ENCODE data around the gene BOLL.
"Not testable (repeated sequence)": the region's sequence is repeated elsewhere in the genome, so short reads cannot be mapped to it uniquely, and the experiment has no call there.

The BOLL gene

DNA sequence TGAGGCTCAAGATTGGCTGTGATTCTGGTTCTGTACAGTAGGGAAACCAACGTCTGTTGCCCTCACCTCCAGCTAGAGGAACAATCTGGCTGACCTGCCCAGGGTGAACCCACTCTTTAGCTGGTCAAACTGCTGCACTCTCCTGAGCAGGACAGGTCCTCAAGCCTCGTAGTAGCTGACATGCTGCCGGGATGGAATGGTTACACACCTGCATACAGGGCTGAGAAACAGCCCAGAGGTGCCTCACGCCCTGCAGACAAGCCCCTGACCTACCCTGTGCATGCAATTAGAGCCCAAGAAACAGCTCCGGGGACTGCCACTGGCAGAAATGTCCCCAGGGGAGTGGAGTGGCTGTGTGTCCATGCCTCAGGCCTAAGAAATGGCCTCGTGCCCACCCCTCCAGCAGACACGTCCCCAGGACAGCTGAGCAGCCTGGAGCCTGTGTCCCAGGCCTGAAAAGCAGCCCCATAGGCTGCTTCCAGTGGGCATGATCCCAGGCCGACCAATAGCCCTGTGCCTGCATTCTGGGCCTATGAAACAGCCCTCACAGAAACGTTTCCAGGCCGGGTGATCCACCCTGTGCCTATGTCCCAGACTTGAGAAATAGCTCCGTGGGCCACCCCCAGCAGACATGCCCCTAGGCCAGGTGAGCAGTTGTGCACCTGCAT, 25.4 kb downstream of the BOLL start:
- Mint-ChIP-seq H3K4me1 (ENCODE audit: low read depth) (no peaks in the 10 kb centered on the region), H3K4me3 (no peak overlapping the region), H3K27me3 (peaks cover 10% of the 10 kb centered on the region), H3K36me3 (ENCODE audit: low read depth) (no peaks in the 10 kb centered on the region), H3K27ac (no peak overlapping the region), H3K9me3 (peaks cover 6% of the 10 kb centered on the region)

DNA sequence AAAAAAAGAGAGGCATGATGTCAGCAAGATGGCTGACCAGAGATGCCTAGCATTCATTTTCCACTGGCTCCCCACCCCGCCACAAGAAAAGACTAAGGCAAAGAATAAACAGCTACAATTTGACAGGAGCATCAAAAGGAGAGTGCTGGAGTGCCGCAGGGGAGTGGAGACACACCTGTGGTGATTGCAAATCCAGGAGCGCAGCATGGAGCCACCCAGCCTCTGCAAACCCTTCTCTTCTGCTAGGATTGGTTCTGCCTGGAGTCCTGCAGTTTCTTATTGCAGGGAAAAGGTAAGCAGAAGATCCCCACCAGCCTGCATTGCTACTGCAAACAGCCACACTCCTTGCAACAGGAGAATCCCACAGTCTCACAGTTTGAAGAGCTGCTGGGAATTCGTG, 26.1 kb downstream of the BOLL start:
- H3K27me3 Mint-ChIP-seq: peaks cover 10% of the 10 kb centered on the region
- no peak overlapping the region for H3K4me3 Mint-ChIP-seq
- H3K36me3 Mint-ChIP-seq (ENCODE audit: low read depth): no peaks in the 10 kb centered on the region
- H3K9me3 Mint-ChIP-seq: peaks cover 6% of the 10 kb centered on the region
- H3K4me1 Mint-ChIP-seq (ENCODE audit: low read depth): no peaks in the 10 kb centered on the region
- no peak overlapping the region for H3K27ac Mint-ChIP-seq

DNA sequence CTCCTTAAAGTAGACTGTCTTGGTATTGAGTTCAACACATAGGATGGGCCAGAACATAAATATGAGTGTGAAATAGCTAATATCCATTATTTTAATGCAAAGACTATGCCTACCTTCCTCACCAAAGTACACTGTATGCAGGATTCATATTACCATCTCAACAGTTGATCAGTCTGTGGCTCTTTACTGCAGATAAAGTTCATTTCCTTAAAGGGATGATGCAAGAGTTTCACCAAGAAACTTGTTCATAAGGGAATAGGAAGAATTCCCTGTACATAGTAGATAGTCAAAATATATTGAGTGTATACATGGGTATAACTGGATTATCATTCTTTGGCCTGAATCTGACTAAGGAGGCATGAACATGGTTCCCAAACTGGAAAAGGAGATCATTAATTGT, 44.9 kb downstream of the BOLL start:
- Mint-ChIP-seq H3K36me3 (ENCODE audit: low read depth) (no peaks in the 10 kb centered on the region), H3K4me3 (no peak overlapping the region), H3K4me1 (ENCODE audit: low read depth) (no peaks in the 10 kb centered on the region), H3K27me3 (peaks cover 20% of the 10 kb centered on the region), H3K27ac (no peak overlapping the region), H3K9me3 (no peaks in the 10 kb centered on the region)

DNA sequence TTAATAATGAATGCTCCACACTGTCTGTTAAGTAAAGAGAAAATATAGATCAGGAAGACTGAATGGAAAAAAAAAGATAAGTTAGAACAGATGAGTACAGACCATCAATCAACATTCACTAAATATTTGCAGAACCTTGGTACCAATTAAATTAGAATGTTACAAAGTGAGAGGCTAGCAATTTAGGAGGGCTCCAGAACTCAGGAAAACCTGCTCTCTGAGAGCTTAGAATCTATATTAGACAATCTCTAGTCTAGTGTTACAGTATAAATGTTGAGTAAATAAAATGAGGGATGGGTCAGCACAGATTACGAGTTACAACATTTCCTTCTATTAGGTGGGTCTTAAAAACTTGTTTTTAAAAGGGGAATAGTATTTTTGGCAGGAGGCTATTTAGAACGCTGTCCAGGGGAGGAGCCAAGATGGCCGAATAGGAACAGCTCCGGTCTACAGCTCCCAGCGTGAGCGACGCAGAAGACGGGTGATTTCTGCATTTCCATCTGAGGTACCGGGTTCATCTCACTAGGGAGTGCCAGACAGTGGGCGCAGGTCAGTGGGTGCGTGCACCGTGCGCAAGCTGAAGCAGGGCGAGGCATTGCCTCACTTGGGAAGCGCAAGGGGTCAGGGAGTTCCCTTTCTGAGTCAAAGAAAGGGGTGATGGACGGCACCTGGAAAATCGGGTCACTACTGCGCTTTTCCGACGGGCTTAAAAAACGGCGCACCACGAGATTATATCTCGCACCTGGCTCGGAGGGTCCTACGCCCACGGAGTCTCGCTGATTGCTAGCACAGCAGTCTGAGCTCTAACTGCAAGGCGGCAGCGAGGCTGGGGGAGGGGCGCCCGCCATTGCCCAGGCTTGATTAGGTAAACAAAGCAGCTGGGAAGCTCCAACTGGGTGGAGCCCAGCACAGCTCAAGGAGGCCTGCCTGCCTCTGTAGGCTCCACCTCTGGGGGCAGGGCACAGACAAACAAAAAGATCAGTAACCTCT, 56.3 kb downstream of the BOLL start:
- not testable (repeated sequence) for H3K27ac Mint-ChIP-seq; H3K4me1 Mint-ChIP-seq (ENCODE audit: low read depth); H3K4me3 Mint-ChIP-seq; H3K36me3 Mint-ChIP-seq (ENCODE audit: low read depth); H3K9me3 Mint-ChIP-seq; H3K27me3 Mint-ChIP-seq

DNA sequence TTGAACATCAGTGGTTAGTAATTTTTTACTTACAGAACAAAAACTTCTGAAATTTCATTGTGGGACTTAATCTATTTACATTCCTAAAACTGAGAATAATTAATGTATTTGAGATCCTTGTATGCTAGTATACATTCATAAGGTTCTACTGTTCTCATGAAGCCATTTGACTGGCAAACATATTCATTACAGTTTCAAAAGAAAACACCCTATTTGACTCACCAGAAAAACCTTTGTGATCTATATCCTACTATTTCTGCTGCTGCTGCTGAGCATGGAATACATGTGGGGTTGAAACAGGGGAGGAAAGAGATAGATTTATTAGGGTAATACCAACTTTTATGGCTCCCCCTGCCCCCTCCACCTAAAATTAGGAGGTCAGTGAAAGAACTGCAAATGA, 58.1 kb downstream of the BOLL start:
- peaks cover 7% of the 10 kb centered on the region for H3K9me3 Mint-ChIP-seq
- H3K27ac Mint-ChIP-seq: no peak overlapping the region
- H3K4me3 Mint-ChIP-seq: no peak overlapping the region
- H3K4me1 Mint-ChIP-seq (ENCODE audit: low read depth): no peaks in the 10 kb centered on the region
- peaks cover 7% of the 10 kb centered on the region for H3K36me3 Mint-ChIP-seq (ENCODE audit: low read depth)
- H3K27me3 Mint-ChIP-seq: no peaks in the 10 kb centered on the region

DNA sequence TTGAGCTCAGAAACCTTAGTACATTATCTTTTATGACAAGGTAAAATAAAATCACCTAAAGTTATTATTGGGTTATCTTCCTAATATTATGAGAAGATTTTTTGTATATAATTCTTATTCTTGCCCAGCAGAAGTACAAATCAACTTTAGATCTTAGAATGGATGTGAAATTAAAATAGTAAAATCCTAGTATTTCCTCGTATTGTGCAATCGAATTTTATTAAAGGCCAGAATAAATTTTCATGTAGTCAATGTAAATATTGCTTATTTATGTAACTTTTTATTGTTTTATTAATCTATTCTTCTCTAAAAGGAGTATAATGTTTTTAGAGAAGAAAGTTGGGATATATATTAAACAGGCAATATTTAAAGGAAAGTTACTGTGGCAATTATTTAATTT, 67.3 kb downstream of the BOLL start:
- Mint-ChIP-seq H3K27ac (no peak overlapping the region), H3K4me3 (no peak overlapping the region), H3K36me3 (ENCODE audit: low read depth) (peaks cover 29% of the 10 kb centered on the region), H3K4me1 (ENCODE audit: low read depth) (no peaks in the 10 kb centered on the region), H3K9me3 (no peaks in the 10 kb centered on the region), H3K27me3 (no peaks in the 10 kb centered on the region)

DNA sequence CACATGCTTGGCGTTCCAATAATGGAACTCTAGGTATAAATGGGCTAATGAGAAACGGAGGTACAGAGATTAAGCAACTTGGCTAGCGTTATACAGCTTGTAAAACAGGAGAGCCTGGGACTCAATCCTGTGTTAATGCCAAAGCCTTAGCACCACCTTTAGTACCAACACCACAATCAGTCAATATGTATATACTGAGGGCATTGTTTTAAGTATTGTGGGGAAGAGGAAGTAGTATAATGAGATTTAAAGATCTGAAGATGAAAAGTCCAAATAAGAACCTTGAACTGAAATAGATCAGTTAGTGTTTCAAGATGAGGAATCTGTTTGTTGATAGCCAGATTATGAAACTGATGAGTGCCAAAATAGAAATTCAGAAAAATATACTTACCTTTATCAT, 71.8 kb downstream of the BOLL start:
- peaks cover 32% of the 10 kb centered on the region for H3K4me1 Mint-ChIP-seq (ENCODE audit: low read depth)
- no peaks in the 10 kb centered on the region for H3K27me3 Mint-ChIP-seq
- H3K4me3 Mint-ChIP-seq: no peak overlapping the region
- peaks cover 64% of the 10 kb centered on the region for H3K36me3 Mint-ChIP-seq (ENCODE audit: low read depth)
- no peaks in the 10 kb centered on the region for H3K9me3 Mint-ChIP-seq
- H3K27ac Mint-ChIP-seq: no peak overlapping the region

DNA sequence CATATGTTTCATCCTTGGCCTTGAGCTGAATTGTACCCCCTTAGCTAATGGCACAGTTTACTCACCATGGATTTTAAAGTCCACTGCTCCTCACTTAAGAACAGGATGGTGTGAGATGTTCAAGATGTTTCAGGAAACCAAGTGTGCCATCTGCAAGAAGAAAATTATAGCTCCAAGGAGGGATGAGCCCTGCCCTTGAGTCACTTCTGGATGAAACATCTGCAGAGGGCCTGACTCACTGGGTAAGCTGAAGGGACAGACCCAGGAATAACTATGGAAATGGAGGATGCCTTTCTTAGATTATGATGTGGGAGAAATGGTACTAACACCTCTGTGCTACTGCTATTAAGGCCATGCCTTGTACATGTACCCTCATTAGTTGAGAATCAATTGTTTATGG, 73.5 kb downstream of the BOLL start:
- no peak overlapping the region for H3K27ac Mint-ChIP-seq
- no peak overlapping the region for H3K4me3 Mint-ChIP-seq
- peaks cover 69% of the 10 kb centered on the region for H3K36me3 Mint-ChIP-seq (ENCODE audit: low read depth)
- no peaks in the 10 kb centered on the region for H3K27me3 Mint-ChIP-seq
- H3K9me3 Mint-ChIP-seq: no peaks in the 10 kb centered on the region
- peaks cover 41% of the 10 kb centered on the region for H3K4me1 Mint-ChIP-seq (ENCODE audit: low read depth)

DNA sequence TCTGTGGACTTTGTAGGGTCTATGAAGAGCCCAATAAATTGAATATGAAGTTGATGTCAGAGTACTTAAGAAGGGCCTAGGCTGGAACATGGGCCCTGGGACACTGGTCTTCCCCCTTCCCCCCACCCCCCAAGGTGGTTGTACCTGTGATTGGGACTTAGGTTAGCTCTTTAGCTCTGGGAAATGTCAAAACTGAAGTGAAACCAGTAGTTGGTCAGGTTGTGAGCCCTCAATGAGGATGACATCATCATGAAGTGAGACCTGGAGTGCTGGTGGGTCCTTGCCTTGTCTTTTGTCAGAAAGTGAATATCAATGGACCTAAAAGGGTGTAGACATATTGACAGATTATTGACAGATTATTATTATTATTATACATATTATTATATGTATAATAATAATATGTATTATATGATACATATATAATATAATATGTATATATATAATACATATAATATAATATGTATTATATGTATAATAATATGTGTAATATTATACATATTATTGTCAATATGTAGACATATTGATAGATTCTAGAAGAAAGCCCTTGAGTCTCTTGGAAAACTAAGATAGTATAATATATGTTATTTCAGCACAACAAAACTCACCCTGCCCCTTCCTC, 74.6 kb downstream of the BOLL start:
- Mint-ChIP-seq H3K27ac (no peak overlapping the region), H3K27me3 (no peaks in the 10 kb centered on the region), H3K4me3 (peak overlapping the region; percentile 5), H3K9me3 (no peaks in the 10 kb centered on the region), H3K36me3 (ENCODE audit: low read depth) (peaks cover 72% of the 10 kb centered on the region), H3K4me1 (ENCODE audit: low read depth) (peaks cover 41% of the 10 kb centered on the region)

DNA sequence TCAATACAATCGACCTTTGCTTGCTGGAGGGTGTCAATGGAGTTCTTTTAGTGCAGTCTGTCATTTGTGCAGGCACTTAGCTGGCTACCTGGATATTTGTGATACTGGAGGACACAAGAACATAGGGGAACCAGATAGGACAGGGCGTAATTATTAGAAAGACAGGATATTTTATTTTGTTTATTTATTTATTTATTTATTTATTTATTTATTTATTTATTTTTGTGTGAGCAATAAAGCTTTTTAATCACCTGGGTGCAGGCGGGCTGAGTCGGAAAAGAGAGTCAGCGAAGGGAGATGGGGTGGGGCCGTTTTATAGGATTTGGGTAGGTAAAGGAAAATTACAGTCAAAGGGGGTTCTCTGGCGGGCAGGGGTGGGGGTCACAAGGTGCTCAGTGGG, 76.0 kb downstream of the BOLL start:
- not testable (repeated sequence) for H3K27me3 Mint-ChIP-seq, H3K9me3 Mint-ChIP-seq, H3K27ac Mint-ChIP-seq
- Mint-ChIP-seq H3K4me3 (peak overlapping the region; percentile 72), H3K4me1 (ENCODE audit: low read depth) (peaks cover 47% of the 10 kb centered on the region), H3K36me3 (ENCODE audit: low read depth) (peaks cover 65% of the 10 kb centered on the region)

DNA sequence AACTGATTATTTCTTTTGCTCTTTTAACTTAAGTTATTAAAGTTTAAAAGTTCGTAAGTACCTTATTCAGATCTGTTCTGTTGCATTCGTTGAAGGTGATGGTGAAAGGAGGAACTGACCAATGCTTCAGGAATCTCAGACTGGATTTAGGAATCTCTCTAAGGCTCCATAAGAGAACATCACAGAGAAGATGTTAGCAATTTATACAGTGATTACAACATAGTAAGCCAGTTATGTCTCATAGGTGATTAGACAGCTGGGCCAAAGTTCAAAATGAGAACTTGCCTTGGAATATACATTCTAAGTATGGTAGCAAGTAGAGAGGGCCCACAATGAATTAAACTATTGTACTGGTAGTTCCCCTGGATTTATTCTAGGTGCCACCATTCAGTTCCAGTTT, 76.8 kb downstream of the BOLL start:
- Mint-ChIP-seq H3K27ac (no peak overlapping the region), H3K4me3 (peak overlapping the region; percentile 72), H3K9me3 (no peaks in the 10 kb centered on the region), H3K27me3 (no peaks in the 10 kb centered on the region), H3K36me3 (ENCODE audit: low read depth) (peaks cover 60% of the 10 kb centered on the region), H3K4me1 (ENCODE audit: low read depth) (peaks cover 47% of the 10 kb centered on the region)

DNA sequence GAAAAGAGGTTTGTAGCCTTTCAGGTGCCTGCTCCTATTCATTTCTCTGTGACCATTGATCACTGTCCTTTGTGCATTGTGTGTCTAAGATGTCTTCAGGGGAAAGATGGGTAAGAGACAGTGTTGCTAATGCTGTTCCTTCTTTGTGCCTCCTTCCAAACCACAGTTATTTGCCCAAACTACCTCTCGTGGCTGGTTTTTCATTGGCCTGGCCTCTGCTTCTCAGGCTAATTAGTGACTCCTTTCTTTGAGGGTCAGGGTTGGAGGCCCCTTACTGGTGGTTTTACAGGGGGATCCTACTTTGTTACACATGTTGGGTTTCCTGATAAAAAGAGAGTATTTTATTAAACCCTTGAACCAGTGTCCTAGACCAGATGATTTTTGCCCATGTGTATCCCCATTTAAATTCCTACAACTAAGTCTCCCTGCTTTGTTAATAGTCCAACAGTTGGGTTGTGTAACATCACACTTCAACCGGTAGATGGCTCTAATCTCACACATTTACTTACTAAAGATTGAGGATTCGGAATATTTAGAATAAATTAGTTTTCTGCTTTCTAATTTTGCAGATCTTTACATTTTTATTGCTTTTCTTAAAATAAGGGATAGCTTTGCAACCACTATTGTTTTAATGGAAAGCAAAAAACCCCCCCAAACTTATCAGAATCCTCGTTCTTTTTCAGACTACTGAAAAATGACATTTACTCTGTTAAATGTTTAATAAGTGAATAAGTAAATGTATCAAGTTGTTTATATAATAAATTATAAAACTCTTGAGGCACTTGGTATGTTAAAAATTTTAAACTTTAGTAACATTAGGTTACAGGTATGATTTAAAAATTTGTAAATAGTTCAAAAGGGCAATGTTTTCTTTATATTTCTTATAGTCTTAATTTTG, 77.6 kb downstream of the BOLL start:
- Mint-ChIP-seq H3K27me3 (peaks cover 1% of the 10 kb centered on the region), H3K27ac (no peak overlapping the region), H3K9me3 (no peaks in the 10 kb centered on the region), H3K4me1 (ENCODE audit: low read depth) (peaks cover 47% of the 10 kb centered on the region), H3K4me3 (peak overlapping the region; percentile 88), H3K36me3 (ENCODE audit: low read depth) (peaks cover 53% of the 10 kb centered on the region)

DNA sequence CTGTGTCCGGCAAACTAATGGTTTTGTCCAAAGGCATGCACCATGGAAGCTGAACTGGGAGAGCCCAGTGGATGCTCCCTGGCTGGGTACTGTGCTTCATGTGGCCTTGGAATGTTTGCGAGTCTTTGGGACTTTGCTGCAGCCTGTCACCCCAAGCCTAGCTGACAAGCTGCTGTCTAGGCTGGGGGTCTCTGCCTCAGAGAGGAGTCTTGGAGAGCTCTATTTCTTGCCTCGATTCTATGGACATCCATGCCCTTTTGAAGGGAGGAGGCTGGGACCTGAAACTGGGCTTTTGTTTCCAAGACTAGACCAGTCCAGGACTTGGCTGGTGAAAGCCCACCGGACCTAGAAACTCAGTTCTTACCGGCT, 78.3 kb downstream of the BOLL start:
- Mint-ChIP-seq H3K4me3 (peak overlapping the region; percentile 88), H3K9me3 (no peaks in the 10 kb centered on the region), H3K4me1 (ENCODE audit: low read depth) (peaks cover 47% of the 10 kb centered on the region), H3K27me3 (peaks cover 3% of the 10 kb centered on the region), H3K27ac (no peak overlapping the region), H3K36me3 (ENCODE audit: low read depth) (peaks cover 45% of the 10 kb centered on the region)

DNA sequence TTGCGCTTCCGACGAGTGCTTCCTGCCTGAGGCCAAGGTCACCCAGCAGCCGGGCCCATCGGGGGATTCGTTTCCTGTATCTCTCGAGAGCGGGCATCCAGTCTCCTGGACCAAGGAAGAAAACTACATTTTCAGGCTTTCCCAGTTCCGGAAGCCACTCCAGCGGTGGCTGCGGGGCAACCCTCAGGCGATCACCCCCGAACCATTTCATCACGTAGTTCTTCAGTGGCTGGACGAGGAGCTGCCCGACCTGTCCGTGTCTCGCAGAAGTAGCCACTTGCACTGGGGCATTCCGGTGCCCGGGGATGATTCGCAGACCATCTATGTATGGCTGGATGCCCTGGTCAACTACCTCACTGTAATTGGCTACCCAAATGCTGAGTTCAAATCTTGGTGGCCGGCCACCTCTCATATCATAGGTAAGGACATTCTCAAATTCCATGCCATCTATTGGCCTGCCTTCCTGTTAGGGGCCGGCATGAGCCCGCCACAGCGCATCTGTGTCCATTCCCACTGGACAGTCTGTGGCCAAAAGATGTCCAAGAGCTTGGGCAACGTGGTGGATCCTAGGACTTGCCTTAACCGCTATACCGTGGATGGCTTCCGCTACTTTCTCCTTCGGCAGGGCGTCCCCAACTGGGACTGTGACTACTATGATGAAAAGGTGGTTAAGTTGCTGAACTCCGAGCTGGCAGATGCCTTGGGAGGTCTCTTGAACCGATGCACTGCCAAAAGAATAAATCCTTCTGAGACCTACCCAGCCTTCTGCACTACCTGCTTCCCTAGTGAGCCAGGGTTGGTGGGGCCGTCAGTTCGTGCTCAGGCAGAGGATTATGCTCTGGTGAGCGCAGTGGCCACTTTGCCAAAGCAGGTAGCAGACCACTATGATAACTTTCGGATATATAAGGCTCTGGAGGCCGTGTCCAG, 78.9 kb downstream of the BOLL start:
- H3K4me3 Mint-ChIP-seq: peak overlapping the region; percentile 88
- H3K9me3 Mint-ChIP-seq: no peaks in the 10 kb centered on the region
- H3K27me3 Mint-ChIP-seq: peaks cover 3% of the 10 kb centered on the region
- H3K36me3 Mint-ChIP-seq (ENCODE audit: low read depth): peaks cover 39% of the 10 kb centered on the region
- H3K4me1 Mint-ChIP-seq (ENCODE audit: low read depth): peaks cover 42% of the 10 kb centered on the region
- peak overlapping the region; percentile 84 for H3K27ac Mint-ChIP-seq
